ENCODE results near the gene DOCK9. TPM values are rescaled to one million over a fixed set of nuclear protein-coding genes. Genes with fewer than 3 reads are reported as not detected.

The DOCK9 gene
- total and polyA plus RNA-seq, 2 donors (not counting 1 experiment from before 2014, with no cell fraction given): 18.5 to 28.0 TPM

- Histone ChIP-seq H3K27ac (ENCODE audit: low read length in 2 of 2) (no peak overlapping the region), H3K4me2 (replicated peaks; ENCODE audit: low read depth, low read length, poor library complexity, severe bottlenecking) (no peak overlapping the region), H3K9me3 (ENCODE audit: control extremely low read depth in 1 of 3, control insufficient read depth in 2 of 3, insufficient read depth in 1 of 3, low read length in 2 of 3) (no peaks in the 10 kb centered on the region), H3K4me1 (ENCODE audit: control insufficient read depth in 2 of 2, insufficient read depth in 2 of 2, low read length in 2 of 2) (no peaks in the 10 kb centered on the region), H3K4me3 (ENCODE audit: control extremely low read depth in 1 of 5, extremely low read depth in 1 of 5, insufficient read depth in 1 of 5, low read depth in 2 of 5, low read length in 4 of 5) (no peak overlapping the region), H2AFZ (ENCODE audit: insufficient read depth, low read depth, low read length, poor library complexity, severe bottlenecking) (no peak overlapping the region), H3K9ac (ENCODE audit: low read length) (no peak overlapping the region), H3K27me3 (replicated peaks in 1 of 4; ENCODE audit: control extremely low read depth in 1 of 4, control insufficient read depth in 3 of 4, insufficient read depth in 4 of 4, low read length in 3 of 4) (no peaks in the 10 kb centered on the region), H4K20me1 (ENCODE audit: control insufficient read depth, insufficient read depth, low read length, poor library complexity, severe bottlenecking) (no peaks in the 10 kb centered on the region), H3K36me3 (replicated peaks in 1 of 2; ENCODE audit: control extremely low read depth in 1 of 2, control insufficient read depth in 1 of 2, extremely low read depth in 1 of 2, insufficient read depth in 2 of 2, low read length in 1 of 2) (no peaks in the 10 kb centered on the region), H3K79me2 (ENCODE audit: control insufficient read depth, insufficient read depth, low read length) (no peaks in the 10 kb centered on the region)
- TF ChIP-seq EZH2 (IDR thresholded peaks at IDR 0.05; ENCODE audit: borderline replicate concordance, insufficient read depth, low read depth, low read length, poor library complexity, severe bottlenecking): no peak
- TF ChIP-seq CTCF (IDR thresholded peaks at IDR 0.05): no peak
- ATAC-seq (ENCODE audit: low read depth) (no peak), DNase-seq (no peak)
- intact Hi-C loops (cut with micrococcal nuclease): no loop called here
- POLR2A ChIA-PET: no interaction called here
- Mint-ChIP-seq H3K27ac (no peak overlapping the region), H3K4me1 (no peaks in the 10 kb centered on the region), H3K4me3 (no peak overlapping the region), H3K27me3 (no peaks in the 10 kb centered on the region), H3K9me3 (ENCODE audit: insufficient read depth) (no peaks in the 10 kb centered on the region)
- CTCF ChIA-PET: no interaction called here
- 92% methylated on average over 3 of the region's 5 CpGs for WGBS (ENCODE audit: insufficient coverage)
These were observed 33.5 kb downstream of the DOCK9 start for GRCh38 chr13:98944336-98944735.

GRCh38 chr13:98942997-98943396 is 34.9 kb downstream of the DOCK9 start:
- TF ChIP-seq EZH2 (IDR thresholded peaks at IDR 0.05; ENCODE audit: borderline replicate concordance, insufficient read depth, low read depth, low read length, poor library complexity, severe bottlenecking): no peak
- TF ChIP-seq CTCF (IDR thresholded peaks at IDR 0.05): no peak
- no CpG with 5 or more reads among the region's 3 CpGs for WGBS (ENCODE audit: insufficient coverage)
- no peaks in the 10 kb centered on the region for H4K20me1 ChIP-seq (ENCODE audit: control insufficient read depth, insufficient read depth, low read length, poor library complexity, severe bottlenecking)
- H3K27ac Mint-ChIP-seq: no peak overlapping the region
- no peak overlapping the region for H2AFZ ChIP-seq (ENCODE audit: insufficient read depth, low read depth, low read length, poor library complexity, severe bottlenecking)
- H3K4me1 ChIP-seq (ENCODE audit: control insufficient read depth in 2 of 2, insufficient read depth in 2 of 2, low read length in 2 of 2): no peaks in the 10 kb centered on the region
- no peaks in the 10 kb centered on the region for H3K4me1 Mint-ChIP-seq
- ATAC-seq (ENCODE audit: low read depth) (no peak), DNase-seq (no peak)
- H3K79me2 ChIP-seq (ENCODE audit: control insufficient read depth, insufficient read depth, low read length): no peaks in the 10 kb centered on the region
- H3K4me2 ChIP-seq (replicated peaks; ENCODE audit: low read depth, low read length, poor library complexity, severe bottlenecking): no peak overlapping the region
- H3K27me3 Mint-ChIP-seq: no peaks in the 10 kb centered on the region
- intact Hi-C loops (cut with micrococcal nuclease): no loop called here
- no peak overlapping the region for H3K27ac ChIP-seq (ENCODE audit: low read length in 2 of 2)
- no peak overlapping the region for H3K4me3 ChIP-seq (ENCODE audit: control extremely low read depth in 1 of 5, extremely low read depth in 1 of 5, insufficient read depth in 1 of 5, low read depth in 2 of 5, low read length in 4 of 5)
- H3K9me3 ChIP-seq (ENCODE audit: control extremely low read depth in 1 of 3, control insufficient read depth in 2 of 3, insufficient read depth in 1 of 3, low read length in 2 of 3): no peaks in the 10 kb centered on the region
- H3K9me3 Mint-ChIP-seq (ENCODE audit: insufficient read depth): no peaks in the 10 kb centered on the region
- ChIA-PET POLR2A (no interaction called here), CTCF (no interaction called here)
- no peak overlapping the region for H3K4me3 Mint-ChIP-seq
- H3K27me3 ChIP-seq (replicated peaks in 1 of 4; ENCODE audit: control extremely low read depth in 1 of 4, control insufficient read depth in 3 of 4, insufficient read depth in 4 of 4, low read length in 3 of 4): no peaks in the 10 kb centered on the region
- H3K36me3 ChIP-seq (replicated peaks in 1 of 2; ENCODE audit: control extremely low read depth in 1 of 2, control insufficient read depth in 1 of 2, extremely low read depth in 1 of 2, insufficient read depth in 2 of 2, low read length in 1 of 2): no peaks in the 10 kb centered on the region
- H3K9ac ChIP-seq (ENCODE audit: low read length): no peak overlapping the region
